Ovary (tissue), 10 donors: Measurements from ENCODE around the gene SRP68. TPM values are rescaled to one million over a fixed set of nuclear protein-coding genes. Genes with fewer than 3 reads are reported as not detected.

Experiments
- DNase-seq, 5 donors: peaks; one replicate each; pipeline ENCODE4 v3.0.0-alpha.2; 2019 to 2020
- H3K27ac ChIP-seq, 2 donors: fragments of 200-600 bp; one replicate each; pipeline versions ENCODE4 v1.5.1 to v1.8.0; 2019 to 2022
- H3K27me3 ChIP-seq: fragments of 200-600 bp; one replicate; pipeline ENCODE4 v1.8.0; 2022
- H3K36me3 ChIP-seq: fragments of 200-600 bp; sonication (generic); one replicate; pipeline ENCODE4 v1.5.1; 2019
- H3K4me1 ChIP-seq: one replicate; pipeline ENCODE4 v1.8.1; 2013; ENCODE audit warnings: mild to moderate bottlenecking, moderate library complexity; ENCODE audit not compliant: insufficient read depth
- H3K4me3 ChIP-seq: fragments of 200-600 bp; sonication (generic); one replicate; pipeline ENCODE4 v1.5.1; 2017
- H3K9me3 ChIP-seq, 2 donors: fragments of 200-600 bp in 1 of 2; sonication (generic) in 1 of 2; one replicate each; pipeline versions ENCODE4 v1.5.1 to v1.8.1; 2013 to 2019; ENCODE audit warnings: mild to moderate bottlenecking in 1 of 2, moderate library complexity in 1 of 2
- EP300 ChIP-seq: sonication (generic); formaldehyde crosslinking; IDR thresholded peaks from one replicate; pipeline ENCODE4 v1.6.1; 2017; ENCODE audit warnings: antibody characterized with exemption
- POLR2A ChIP-seq: fragments of 450-650 bp; IDR thresholded peaks from one replicate; pipeline ENCODE4 v1.6.1; 2017; ENCODE audit warnings: antibody characterized with exemption, mild to moderate bottlenecking, moderate library complexity
- WGBS, 3 donors: extraction: QIAGEN DNeasy Blood & Tissue Kit in 1 of 3; methylation state at CpG; one replicate each; pipeline versions ENCODE4 v1.1.5 to v1.1.7; 2013 to 2017; 5-methylcytosine and 5-hydroxymethylcytosine counted together
- intact Hi-C, 4 donors: fragments of 100-400 bp; cut with DNase I; formaldehyde crosslinking; loops; one replicate each; pipeline versions ENCODE4 v1.11.0 to v1.15.1; 2022 to 2023
- long read RNA-seq, 3 donors: library from polyadenylated mRNA in 2 of 3; unstranded in 2 of 3; transcript quantifications; one replicate each; pipeline ENCODE4 v2.0.0 and lab custom pipeline, GENCODE V29; 2021 to 2026
- polyA plus RNA-seq, 2 donors: library from polyadenylated mRNA; stranded (reverse); fragments of 200-250 nt in 1 of 2; fragments of 350-450 nt in 1 of 2; fragmentation: Illumina TruSeq in 1 of 2; extraction: RNeasy Lipid Tissue Mini Kit (QIAGEN cat#74804) in 1 of 2; gene quantifications; one replicate each; pipeline ENCODE4 v1.2.3, GENCODE V29; 2013 to 2014
- total RNA-seq, 7 donors: library from RNA; depleted of rRNA in 2 of 7; stranded (reverse); fragments of >200 nt in 2 of 7; fragmentation: NEBNext Ultra II Directional in 3 of 7; extraction: Animal tissue kit (Norgen Biotek cat#: 25700) in 3 of 7; gene quantifications; one replicate each; pipeline versions ENCODE4 v1.1.0 to v1.2.4, GENCODE V29; 2016 to 2023
- TF ChIP-seq, protein P1 (sequence below), 3 donors: fragments of 450-650 bp in 2 of 3; fragments of 200-600 bp in 1 of 3; IDR thresholded peaks; one replicate each; pipeline versions ENCODE4 v1.5.1 to v1.8.0; 2016 to 2022; ENCODE audit warnings: antibody characterized with exemption in 3 of 3, mild to moderate bottlenecking in 1 of 3
- donor health status: DM: no; HTN: no; CAD: no; lungs with moderate emphysema.
- donor health status: DM: no; HTN: no; CAD: no.
- donor health status: Bipolar disorder and iron deficiency.
- donor health status: DM: yes; HTN: yes; CAD: no.
- donor health status: DM: no; HTN: no; CAD: no.
- donor health status: DM: yes; HTN: yes; CAD: no.

Gene SRP68
- total RNA-seq (10 to 100 TPM; 33.0 to 83.2 (median 70.9) TPM), polyA plus RNA-seq (100 to 1,000 TPM in 1 of 2 donors, 10 to 100 TPM in 1; 47.3 to 101 TPM)
- long read RNA-seq, donor 1, transcript SRP68-201 (16 exons, 2,649 nt), result major isoform, 95 of 134 reads
- long read RNA-seq, donor 1, partial matches to known transcripts, result 32 of 134 reads
- long read RNA-seq, donor 1, other reads (novel, unspliced or antisense), result 5 of 134 reads
- long read RNA-seq, donor 2, transcript SRP68-201 (16 exons, 2,649 nt), result major isoform, 17 of 18 reads
- long read RNA-seq, donor 2, partial matches to known transcripts, result 0 of 18 reads
- long read RNA-seq, donor 2, other reads (novel, unspliced or antisense), result 0 of 18 reads
- long read RNA-seq, donor 3, transcript SRP68-201 (16 exons, 2,649 nt), result major isoform, 157 of 179 reads
- long read RNA-seq, donor 3, partial matches to known transcripts, result 9 of 179 reads
- long read RNA-seq, donor 3, other reads (novel, unspliced or antisense), result 12 of 179 reads

DNA sequence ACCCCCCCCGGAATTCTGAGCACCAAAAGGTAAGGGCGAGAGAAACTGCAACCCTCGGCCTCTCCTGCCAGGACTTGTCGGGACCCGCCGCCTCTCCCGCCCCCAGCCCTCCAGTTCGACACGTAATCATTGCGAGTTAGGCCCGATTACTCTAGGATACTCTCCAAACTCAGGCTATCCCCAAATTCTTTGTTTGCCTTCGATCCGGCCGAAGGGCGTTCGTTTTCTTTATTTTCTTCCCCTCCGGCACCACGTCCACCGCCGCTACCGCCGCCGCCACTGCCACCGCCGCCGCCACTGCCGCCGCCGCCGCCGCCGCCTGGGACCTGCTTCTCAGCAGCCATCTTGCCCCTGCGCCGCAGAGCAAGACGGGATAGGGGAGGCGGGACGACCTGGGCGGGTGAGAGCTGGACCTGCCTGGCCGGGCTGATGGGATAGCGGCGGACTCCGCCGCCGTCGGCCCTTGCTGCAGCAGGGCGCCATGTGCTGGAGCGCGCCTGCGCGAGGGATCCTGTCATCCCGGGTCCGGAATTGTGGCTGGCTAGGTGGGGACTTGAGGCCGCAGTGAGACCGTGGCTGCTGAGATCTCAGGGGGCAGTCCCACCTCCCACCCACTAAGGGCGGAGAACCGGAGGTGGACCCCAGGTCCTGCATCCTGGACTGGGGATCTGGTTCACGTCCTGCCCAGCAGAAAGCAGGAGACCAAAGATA lies at the start of gene SRP68:
Gene SRP68, minus strand, starts transcription at position 370 of the 711 bp plus-strand sequence. Its CDS starts 26 bp downstream, at position 344.
- no peaks in the 10 kb centered on the region for H3K9me3 ChIP-seq
- peaks cover 11% of the 10 kb centered on the region for H3K27me3 ChIP-seq
- intact Hi-C loops, result no loop called here
- peak within 1 kb of the TSS; percentile 72 for H3K4me3 ChIP-seq
- DNase-seq, result peak; percentile 85 to 92 (median 88)
- no peaks in the 10 kb centered on the region for H3K36me3 ChIP-seq
- TF ChIP-seq, protein P1, sequence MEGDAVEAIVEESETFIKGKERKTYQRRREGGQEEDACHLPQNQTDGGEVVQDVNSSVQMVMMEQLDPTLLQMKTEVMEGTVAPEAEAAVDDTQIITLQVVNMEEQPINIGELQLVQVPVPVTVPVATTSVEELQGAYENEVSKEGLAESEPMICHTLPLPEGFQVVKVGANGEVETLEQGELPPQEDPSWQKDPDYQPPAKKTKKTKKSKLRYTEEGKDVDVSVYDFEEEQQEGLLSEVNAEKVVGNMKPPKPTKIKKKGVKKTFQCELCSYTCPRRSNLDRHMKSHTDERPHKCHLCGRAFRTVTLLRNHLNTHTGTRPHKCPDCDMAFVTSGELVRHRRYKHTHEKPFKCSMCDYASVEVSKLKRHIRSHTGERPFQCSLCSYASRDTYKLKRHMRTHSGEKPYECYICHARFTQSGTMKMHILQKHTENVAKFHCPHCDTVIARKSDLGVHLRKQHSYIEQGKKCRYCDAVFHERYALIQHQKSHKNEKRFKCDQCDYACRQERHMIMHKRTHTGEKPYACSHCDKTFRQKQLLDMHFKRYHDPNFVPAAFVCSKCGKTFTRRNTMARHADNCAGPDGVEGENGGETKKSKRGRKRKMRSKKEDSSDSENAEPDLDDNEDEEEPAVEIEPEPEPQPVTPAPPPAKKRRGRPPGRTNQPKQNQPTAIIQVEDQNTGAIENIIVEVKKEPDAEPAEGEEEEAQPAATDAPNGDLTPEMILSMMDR (IDR thresholded peaks at IDR 0.05), result peak in 1 of 3 donors; percentile 12
- TF ChIP-seq EP300 (no peak), POLR2A (peak; percentile 64)
- WGBS, 3 donors, result 0 to 1% (median 1%) methylated on average over 54 to 57 of the region's 57 CpGs
- H3K27ac ChIP-seq, result peak within 1 kb of the TSS in 1 of 2 donors; percentile 41
- peaks cover 18% of the 10 kb centered on the region for H3K4me1 ChIP-seq

DNA sequence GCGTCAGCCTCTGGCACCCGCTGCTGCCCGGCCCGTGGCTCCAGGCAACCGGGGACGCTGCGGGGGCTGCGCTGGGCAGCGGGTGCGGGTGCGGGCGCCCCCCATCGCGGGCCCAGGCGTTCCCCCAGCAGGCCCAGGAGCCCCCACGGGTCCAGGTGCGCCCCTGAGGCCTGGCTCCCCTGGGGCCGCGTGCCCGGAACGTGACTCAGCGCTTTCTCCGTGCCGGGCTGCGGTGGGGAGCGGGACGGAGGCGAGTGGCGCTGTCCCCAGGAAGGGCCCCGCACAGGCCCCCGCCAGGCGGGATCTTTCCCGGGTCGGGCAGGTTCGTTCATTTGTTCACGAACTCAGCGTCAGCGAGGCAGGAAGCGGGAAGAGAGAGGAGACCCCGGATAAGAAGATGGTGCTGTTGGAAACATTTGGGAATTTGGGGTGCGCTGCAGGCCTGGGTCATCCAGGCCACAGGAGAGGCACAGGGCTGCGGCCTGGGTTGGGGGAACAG lies 49.7 kb upstream of the SRP68 start:
- peak in 2 of 5 donors; percentile 45 to 48 for DNase-seq
- intact Hi-C loops, result loop anchor here (1.0 to 10.0 kb wide), 8 partner anchors 60 to 175 kb away; no protein-coding TSS in a partner anchor

DNA sequence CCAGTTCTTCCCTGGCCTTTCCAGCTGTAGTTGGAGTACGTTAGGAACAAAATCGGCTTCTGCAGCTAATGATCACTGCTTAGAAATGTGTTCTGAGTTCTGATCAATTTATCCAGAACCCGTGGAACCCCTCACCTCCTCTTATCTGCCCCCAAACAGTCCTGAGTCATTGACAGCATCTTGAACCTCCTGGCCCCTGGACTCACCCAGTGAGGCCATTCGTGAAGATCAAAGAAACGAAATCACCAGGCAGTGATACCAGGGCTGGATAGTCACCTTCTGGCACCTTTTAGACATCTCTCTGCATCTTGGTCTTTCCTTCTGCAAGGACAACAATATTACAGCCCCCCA lies 48.3 kb upstream of the SRP68 start:
- no peak for TF ChIP-seq EP300
- TF ChIP-seq, protein P1 (IDR thresholded peaks at IDR 0.05), result no peak
- no peak for TF ChIP-seq POLR2A
- no peak for DNase-seq
- Histone ChIP-seq H3K27me3 (no peaks in the 10 kb centered on the region), H3K27ac (no peak overlapping the region), H3K4me1 (peaks cover 2% of the 10 kb centered on the region), H3K36me3 (no peaks in the 10 kb centered on the region), H3K9me3 (no peaks in the 10 kb centered on the region), H3K4me3 (no peak overlapping the region)
- intact Hi-C loops, result loop anchor here in 3 of 4 donors (1.0 to 10.0 kb wide), 6 partner anchors 62 to 177 kb away; no protein-coding TSS in a partner anchor
- 89 to 91% (median 90%) methylated on average over 5 of the region's 5 CpGs for WGBS, 3 donors

More for the DNA sequence above, 49.7 kb upstream of the SRP68 start:
- Histone ChIP-seq H3K27ac (no peak overlapping the region), H3K27me3 (no peaks in the 10 kb centered on the region), H3K4me1 (peaks cover 2% of the 10 kb centered on the region), H3K36me3 (no peaks in the 10 kb centered on the region), H3K4me3 (peak overlapping the region; percentile 19), H3K9me3 (no peaks in the 10 kb centered on the region)
- WGBS, 3 donors, result 37 to 59% (median 47%) methylated on average over 22 to 42 of the region's 42 CpGs
- TF ChIP-seq, protein P1 (IDR thresholded peaks at IDR 0.05), result no peak
- TF ChIP-seq EP300, result no peak
- TF ChIP-seq POLR2A, result no peak
